ENCODE data around the gene CYP19A1.
"Not testable (repeated sequence)": the region's sequence is repeated elsewhere in the genome, so short reads cannot be mapped to it uniquely, and the experiment has no call there.

Gene CYP19A1

DNA sequence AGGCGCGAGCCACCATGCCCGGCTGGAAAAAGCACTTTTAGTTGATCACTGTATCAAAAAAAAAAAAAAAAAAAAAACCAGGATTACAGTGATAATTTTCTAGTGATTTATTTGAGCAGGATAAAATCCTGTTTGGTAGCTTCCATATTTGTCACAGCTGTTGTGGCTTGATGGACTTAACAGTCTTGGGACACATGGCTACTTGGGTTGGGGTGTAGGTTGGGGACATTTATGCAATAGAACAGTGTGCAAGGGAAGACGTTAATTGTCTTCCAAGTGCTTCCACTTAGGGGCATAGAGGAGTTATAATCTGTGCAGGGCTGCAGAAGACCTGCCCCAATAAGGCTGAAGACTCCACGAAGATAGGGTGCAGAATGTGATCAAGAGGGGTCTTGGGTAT, 136.8 kb downstream of the CYP19A1 start:
- no peak for DNase-seq

DNA sequence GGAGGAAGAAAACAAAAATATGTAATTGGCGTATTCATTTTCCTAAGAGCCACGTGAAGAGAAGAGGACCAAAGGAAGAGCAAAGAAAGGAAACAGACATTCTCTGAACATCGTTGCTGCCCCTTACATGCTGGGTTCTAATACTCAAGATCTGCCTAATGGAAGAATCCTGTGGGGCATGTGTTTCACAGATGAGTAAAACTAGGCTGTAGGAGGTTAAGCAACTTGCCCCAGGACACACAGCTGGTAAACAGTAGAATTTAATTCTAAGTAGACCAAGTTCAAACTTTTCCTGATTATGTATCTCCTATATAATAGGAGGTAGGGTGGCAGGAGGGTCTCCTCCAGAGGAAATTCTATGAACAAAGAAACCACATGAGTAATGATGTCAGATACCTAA, 137.6 kb downstream of the CYP19A1 start:
- DNase-seq, result no peak

DNA sequence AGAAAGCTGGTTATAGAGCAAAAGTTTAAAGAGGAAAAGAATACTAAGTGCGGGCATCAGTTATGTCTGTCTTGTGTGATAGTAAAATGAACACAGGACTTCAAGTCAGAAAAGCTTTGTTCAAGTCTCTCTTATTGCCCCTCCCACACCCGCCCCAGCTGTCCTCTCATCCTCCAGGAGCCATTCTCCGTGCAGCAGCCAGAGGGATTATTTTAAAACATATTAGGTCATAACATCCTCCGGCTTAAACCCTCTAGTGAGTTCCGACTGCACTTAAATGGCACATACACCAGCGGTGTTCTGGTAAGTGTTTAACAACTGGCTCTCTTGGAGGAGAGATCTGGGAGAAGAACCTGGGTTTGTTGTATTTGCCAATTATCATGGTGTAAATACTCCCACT, 138.9 kb downstream of the CYP19A1 start:
- DNase-seq, result no peak

DNA sequence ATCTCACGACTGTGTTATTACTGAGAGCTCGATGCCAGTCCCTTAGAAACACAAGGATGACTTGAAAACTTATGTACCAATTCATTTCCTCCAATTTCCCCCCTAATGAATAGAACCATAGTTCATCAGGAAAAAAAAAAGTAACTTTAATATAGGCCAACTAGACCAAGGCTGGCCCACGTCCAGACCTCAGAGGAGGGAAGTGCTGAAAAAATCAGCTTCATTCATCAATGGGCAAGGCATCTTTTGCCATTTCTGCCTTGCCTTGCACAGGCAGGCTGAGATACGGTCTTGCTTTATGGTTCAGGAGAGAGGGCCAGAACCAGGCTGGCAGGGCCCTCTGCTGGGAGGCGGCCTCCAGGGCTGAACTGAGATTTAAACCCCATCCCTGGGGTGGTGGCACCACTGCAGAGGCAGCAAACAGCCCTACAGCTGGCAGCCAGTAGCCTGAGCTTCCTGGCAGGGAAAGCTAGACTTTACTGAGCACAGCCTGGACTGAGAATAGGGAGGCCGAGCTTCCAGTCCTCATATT, 139.6 kb downstream of the CYP19A1 start:
- DNase-seq, result no peak

DNA sequence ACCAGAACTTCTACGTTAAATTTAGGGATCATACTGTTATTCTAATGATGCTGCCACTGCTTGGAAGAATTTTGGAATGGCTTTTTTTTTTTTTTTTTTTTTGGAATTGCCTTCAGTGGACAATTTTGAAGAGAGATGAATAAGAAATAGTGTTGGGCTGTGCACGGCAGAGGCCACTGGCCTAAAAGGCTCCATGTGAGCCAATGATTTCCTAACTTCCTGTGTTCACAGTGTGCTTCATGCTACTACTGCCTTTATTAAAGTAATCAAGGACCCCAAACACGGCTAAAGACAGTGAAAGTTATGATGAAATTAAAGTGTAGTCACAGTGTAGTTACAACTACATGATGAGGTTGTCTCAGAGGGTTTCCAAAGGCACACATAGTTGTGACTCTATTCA, 142.9 kb downstream of the CYP19A1 start:
- no peak for DNase-seq

DNA sequence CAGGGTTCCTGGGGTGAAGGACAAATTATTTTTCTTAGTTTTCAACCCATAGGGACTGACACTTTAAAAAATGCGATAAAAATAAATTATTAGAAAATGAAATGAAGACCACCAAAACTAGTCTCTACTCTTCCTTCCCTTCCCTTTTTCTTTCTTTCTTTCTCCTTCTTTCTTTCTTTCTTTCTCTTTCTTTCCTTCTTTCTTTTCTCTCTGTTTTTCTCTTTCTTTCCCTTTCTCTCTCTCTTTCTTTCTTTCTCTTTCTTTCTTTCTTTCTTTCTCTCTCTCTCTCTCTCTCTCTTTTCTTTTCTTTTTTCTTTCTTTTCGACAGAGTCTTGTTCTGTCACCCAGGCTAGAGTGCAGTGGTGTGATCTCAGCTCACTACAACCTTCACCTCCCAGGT, 144.4 kb downstream of the CYP19A1 start:
- no peak for DNase-seq

DNA sequence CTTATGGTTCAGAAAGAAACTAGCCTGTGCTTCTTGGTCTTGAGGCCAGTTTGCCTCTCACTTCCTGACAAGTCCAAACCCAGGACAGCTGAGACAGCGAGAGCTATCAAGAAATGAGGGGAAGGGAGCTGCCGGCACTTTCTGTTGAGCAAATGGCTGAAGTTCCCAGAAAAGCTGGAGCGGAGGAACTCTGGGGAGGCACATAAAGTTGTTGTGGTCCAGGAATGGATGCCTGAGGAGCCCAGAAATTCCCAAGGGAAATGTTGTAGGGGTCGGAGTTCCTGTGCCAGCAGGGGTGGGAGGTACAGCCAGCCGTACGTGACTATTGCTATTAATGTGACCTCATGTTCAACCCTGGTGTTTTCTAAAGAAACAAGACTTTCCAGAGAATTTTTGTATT, 144.9 kb downstream of the CYP19A1 start:
- no peak for DNase-seq

DNA sequence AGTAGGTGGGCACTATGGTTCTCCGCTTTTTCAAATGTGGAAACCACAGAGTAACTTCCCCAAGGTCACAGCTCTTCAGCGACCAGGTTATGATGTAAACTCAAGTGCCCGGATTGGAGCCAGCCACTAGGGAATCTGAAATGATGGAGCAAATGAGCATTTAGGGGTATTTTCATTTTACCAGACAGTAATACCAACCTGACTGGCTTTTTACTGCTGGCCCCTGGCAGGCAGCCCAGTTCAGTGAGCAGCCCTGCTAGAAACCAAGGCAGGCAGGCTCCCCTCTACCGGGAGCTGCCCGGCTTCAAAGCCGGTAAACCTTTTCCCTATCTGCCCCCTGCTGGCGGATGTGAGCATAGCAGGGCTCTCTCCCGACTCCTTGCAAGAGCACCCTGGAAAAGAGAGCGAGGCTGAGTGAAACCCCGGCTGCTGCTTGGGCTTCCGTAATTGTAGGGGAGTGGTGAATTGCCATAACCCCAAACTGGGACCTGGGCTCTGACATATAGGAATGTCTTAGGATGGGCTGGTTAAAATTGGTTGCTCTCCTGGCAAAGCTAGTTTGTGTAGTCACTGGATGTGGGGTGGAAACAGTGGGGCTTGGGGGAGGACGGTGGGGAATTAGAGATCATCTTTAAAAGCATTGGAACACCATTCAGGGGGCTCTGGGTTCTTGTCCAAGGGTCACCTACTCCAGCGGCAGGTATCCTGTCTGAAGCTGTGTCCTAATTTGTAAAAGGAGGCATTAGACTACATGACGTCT, 145.7 kb downstream of the CYP19A1 start:
- peak; percentile 4 to 16 for DNase-seq

DNA sequence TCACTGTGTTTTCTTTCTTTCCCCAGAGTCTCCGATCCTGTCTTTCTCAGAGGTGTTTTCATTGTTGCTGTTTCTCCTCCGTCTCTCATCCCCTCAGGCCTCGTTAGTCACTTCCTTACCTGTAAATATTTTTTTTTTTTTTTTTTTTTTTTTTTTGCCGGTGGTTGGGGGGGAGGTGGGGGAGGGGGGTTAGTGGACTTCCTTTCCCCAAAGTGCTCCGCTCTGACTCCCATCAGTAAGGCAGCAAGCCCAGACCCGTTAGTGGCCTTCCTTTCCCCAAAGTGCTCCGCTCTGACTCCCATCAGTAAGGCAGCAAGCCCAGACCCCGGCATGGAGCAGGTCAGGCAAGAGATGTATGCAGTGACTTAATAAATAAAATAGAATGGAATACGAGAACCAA, 146.6 kb downstream of the CYP19A1 start:
- DNase-seq, result no peak

DNA sequence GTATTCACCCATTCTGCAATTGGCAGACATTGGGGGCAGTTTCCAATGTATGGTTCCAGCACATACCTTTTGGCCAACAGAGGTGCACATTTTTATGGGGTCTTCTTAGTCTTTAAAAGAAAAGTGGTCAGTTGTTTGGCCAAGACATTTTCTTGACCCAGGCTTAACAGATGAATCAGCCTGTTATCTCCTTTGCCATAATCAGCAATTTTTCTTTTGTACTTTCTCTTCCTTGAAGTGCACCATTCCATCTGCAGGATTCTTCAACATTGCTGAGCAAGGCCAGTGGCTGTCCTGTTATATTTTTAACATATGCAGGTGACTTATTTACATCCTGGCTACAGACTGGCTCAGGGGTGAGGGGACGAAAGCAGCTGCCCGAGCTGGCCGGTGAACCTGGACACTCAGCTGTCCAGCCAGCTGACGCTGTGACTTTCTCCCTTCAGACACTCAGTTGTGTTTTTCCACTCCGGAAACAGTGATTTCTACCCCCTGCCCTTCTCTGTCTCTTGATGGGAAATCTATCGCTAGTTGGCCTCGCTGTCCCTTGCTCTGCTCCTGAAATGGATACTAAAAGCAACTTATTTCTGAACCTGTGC, 147.2 kb downstream of the CYP19A1 start:
- no peak for DNase-seq

DNA sequence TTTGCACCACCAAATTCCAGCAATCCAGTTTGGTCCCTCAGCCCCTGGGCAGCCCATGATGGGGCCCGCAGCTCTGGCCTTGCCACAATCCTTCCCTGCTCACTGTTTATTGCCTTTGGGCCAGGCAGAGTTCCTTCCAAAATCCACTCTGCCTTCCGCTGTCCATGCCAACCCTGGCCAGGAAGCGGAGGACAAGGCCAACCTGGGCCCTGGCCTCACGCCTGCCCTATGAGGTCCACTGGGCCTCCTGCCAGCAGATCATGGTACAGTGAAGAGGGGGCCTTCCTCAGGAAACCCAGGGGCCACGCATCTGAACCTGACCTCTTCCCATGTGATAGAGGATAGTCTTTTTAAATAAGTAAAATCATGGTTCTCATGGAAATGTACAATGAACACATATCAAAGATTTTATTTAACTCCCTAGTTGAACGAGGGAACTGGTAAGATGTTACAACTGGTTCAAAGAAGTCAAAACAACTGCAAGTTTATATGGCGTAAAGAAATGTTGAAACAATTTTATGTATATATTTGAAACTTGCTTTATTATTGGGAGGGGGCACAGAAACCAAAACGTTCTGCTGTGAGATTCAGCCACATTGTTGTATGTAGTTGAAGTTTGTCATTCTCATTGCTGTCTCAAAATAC, 147.8 kb downstream of the CYP19A1 start:
- no peak for DNase-seq

DNA sequence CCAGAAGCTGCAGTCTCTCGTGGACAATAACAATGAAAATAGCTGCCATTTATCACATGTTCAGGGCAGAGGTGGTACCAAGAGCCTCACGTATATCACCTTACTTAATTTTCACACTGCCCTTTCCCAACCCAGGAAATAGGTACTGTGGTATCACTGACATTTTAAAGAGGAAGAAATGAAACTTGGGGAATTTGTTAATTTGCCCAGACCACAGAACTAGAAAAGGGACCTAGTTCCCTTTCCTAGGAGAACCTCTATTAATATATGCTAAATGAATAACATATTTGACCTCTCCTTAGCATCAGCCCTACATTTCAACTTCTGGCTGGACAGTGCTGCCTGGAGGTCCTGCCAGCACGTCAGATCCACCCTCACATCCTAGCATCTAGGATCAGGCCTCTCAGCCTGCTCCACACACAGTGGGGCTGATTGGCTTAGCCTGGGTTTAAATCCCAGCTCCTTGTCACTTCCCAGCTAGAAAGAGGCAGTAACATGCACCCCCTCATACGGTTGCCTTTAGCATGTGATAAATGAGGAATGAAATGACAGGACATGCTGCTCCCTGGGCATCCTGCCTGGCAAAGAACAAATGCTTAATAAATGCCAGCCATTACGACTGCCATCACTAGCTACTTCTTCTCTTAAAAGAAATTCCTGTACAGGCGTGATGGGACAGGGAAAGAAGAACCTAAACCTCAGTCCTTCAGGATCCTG, 148.6 kb downstream of the CYP19A1 start:
- no peak for DNase-seq

DNA sequence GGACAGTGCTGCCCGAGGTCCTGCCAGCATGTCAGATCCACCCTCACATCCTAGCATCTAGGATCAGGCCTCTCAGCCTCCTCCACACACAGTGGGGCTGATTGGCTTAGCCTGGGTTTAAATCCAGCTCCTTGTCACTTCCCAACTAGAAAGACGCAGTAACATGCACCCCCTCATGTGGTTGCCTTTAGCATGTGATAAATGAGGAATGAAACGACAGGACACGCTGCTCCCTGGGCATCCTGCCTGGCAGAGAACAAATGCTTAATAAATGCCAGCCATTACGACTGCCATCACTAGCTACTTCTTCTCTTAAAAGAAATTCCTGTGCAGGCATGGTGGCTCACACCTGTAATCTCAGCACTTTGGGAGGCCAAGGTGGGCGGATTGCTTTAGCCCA, 149.6 kb downstream of the CYP19A1 start:
- not testable (repeated sequence) for DNase-seq

DNA sequence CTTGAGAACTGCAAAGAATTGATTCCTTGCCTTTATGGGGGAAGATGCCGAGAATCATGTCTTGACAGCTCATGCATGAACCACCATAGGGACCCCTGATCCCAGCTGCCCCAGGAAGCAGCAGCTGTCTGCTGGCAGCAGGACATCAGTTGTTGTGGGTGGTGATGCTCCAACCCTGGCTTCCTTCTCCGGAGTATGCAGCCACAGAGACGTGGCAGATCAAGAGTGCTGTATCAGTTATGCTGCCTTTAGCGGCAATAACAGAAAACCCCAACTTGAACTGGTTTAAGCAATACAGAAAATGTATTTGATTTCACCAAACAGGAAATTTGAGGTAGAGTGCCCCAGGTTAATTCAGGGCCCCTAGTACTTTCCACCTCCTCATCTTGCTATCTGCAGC, 151.5 kb downstream of the CYP19A1 start:
- DNase-seq, result no peak

DNA sequence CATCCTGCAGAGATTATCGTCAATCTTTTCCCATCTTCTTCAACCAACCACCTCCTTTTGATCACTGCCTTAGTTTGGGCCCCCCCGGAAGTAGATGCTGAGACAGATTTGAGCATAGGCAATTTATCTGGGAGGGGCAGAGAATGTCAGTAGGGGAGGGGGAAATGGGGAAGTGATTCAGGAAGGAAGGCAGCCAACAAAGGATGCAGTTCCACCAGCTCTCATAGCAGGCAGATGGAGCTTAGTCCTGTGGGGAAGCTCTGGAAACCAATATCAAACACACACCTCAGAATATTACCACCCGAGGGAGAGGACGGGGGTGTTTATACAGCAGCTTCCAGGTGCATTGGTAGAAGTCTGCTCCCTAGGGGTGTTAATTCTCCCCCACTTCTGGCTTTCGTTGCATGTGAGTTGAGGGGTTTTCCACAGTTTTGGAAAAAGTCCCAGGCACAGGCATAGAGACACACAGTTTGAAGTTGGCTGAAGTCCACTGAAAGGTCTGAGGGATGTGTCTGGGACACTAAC, 152.2 kb downstream of the CYP19A1 start:
- DNase-seq, result no peak

DNA sequence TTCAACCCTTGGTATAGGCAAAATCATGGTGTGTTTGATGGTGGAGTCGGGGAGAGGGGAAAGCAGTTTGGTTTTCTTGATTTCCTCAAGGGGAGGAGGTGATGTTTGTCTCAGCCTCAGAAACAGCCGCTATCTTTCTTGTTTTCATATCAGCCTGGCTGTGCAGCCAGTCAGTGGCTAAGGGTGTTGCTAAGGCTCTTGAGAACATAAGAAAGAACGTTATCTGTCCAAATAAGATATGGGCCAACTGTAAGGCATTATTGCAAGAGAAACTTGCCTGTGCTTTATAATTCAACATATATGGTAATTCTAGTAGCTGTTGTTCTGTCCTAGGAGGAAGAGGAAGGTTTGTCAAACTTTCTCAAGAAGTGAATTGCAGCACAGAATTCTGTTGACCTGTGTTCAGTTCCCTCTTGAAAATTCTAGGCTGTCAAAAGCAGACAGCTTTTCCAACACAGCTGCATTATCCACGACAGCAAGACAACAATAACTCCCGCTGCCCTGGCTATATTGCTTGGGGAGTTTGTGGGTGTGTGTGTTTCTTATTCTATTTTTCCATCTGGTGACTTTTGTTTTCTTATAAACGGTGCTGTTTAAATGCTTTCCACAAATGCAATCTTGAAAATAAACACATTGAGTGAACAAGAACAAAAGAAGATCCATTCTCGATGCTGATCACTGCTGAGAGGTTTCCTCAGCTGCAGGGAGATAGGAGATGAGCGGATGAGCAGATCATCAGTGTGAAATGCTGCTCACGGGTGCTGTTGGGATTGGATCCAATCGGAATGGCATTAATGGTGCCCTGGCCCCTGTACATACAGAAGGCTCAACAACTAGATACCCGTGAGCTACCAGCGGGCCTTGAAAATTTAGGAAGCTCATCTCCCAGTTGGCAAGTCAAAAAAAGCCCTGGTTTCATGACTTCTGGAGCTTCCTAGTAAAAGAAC, 152.9 kb downstream of the CYP19A1 start:
- DNase-seq, result no peak

DNA sequence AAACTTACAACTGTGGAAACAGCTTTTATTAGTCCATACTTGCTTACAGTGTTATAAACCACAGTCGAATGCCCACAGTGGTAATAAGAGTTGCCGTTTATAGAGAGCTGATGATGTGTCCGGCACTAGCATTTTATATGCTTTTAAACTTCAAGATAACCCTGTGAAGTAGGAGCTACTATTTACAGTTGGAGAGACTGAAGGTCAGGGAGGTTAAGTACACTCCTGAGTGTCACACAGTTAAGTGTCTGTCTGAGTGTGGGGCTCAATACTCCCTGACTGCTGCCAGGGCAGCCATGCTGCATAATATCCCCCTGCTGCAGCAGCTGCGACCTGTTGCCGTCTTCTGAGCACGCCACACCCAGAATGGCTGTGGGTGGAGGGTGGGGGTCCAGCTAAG, 153.8 kb downstream of the CYP19A1 start:
- DNase-seq, result no peak

DNA sequence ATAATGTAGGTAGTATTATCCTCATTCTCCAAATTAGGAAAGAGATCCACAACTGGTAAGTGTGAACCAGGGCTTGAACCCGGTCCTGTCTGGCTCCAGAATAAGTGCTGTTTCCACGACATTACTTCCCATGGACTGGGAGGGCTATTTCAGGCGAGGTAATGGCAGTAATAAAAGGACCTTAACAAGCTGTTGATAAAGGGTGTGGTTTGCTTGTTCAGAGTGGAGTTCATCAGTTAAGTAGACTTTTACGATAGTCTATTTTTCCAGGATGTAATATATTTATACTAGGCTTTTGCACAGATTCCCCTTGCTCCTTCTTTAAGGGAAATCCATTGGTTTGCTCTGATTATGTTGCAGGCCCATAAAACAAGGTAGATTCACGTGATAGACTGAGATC, 155.3 kb downstream of the CYP19A1 start:
- no peak for DNase-seq

DNA sequence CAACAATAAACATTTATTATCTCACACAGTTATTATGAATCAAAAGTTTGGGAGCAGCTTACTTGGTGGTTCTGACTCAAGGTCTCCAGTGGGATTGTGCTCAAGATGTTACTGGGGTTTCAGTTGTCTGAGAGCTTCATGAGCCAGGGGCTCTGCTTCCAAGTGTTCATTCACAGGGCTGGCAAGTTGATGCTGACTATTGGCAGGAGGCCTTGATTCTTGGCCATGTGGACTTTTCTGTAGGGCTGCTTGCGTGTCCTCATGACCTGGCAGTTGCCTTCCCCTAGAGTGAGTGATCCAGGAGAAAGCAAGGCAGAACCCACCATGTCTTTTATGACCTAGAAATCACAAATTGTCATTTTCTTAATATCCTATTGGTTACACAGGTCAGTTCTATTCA, 156.5 kb downstream of the CYP19A1 start:
- no peak for DNase-seq

DNA sequence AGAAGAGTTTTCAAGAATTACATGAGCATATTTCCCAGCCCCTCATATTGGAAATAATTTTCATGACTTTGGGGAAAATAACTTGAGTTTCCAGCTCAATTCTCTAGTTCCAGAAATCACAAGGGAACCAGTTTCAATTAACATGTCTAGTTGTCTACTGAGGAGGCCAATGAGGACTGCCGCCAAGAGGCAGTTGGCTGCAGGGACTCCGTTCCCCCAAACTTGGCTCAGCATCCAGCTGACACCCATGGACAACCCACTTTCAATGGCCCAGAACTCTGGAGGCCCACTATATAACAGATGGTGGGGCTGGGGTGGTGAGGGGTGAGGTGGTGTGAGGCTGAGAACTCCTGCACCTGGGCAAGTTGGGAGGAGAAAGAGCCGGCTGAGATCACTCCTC, 157.2 kb downstream of the CYP19A1 start:
- DNase-seq, result no peak

DNA sequence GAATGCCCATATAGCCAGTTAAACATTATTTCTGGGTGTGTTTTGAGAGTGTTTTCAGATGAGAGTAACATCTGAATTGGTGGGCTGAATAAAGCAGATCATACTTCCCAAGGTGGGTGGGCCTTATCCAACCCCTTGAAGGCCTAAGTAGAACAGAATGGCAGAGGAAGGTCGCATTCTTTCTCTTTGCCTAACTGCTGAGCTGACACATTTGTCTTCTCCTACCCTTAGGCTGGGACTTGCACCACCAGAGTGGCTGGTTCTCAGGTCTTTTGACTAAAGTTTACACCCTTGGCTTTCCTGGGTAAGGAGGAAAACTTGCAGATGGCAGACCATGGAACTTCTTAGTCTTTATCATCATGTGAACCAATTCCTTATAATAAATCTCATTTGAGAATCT, 157.9 kb downstream of the CYP19A1 start:
- no peak for DNase-seq

DNA sequence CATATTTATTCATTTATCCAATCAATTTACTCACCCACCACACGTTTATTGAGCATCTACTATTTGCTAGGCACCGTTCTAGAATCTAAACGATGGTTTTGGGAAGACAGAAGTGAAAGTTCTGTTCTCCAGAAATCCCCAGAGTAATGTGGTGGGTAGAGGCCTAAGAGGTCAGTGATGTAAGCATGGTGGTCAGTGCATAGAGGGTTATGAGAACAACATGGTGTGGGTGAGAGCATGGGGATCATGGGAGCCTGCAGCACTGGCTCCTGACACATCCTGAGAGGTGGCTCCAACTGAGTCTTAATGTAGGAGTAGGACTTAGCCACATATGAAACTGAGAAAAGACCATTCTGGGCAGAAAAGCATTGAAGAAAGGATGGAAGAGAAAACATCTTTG, 158.4 kb downstream of the CYP19A1 start:
- DNase-seq, result no peak

Measured in SW 1271 (cell line).